Ovary (tissue), 3 donors: Measurements from ENCODE around the gene CAPN9.

ENCODE experiments used
- CTCF ChIP-seq, 3 donors: fragments of 450-650 bp in 2 of 3; fragments of 200-600 bp in 1 of 3; IDR thresholded peaks; one replicate each; pipeline versions ENCODE4 v1.5.1 to v1.8.0; 2016 to 2022; ENCODE audit warnings: antibody characterized with exemption in 3 of 3, mild to moderate bottlenecking in 1 of 3
- EP300 ChIP-seq: sonication (generic); formaldehyde crosslinking; IDR thresholded peaks from one replicate; pipeline ENCODE4 v1.6.1; 2017; ENCODE audit warnings: antibody characterized with exemption
- POLR2A ChIP-seq: fragments of 450-650 bp; IDR thresholded peaks from one replicate; pipeline ENCODE4 v1.6.1; 2017; ENCODE audit warnings: antibody characterized with exemption, mild to moderate bottlenecking, moderate library complexity
- donor health status: DM: no; HTN: no; CAD: no.

DNA sequence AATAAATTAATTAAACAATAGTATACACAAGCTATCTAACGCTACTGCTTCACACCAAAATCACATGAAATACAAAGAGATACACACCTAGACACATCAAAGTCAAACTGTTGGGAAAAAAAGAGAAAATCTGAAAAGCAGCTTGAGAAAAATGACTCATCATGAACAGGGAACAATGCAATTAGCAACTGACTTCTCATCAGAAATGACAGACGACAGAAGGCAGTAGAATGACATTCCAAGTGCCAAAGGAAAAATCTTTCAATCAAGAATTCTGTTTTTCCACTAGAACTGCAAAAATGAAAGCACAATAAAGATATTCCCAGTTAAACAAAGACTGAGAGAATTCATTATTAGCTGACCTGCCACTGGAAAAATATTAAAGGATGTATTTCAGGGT is 57.2 kb downstream of the CAPN9 start:
- no peak for TF ChIP-seq CTCF (IDR thresholded peaks at IDR 0.05)
- TF ChIP-seq POLR2A, result no peak
- TF ChIP-seq EP300, result no peak
